ENCODE results near the gene PPP6R2.
A peak's percentile ranks its signal among the peaks of the same experiment; 100 is the strongest.

The PPP6R2 gene

GRCh38 chr22:50342651-50343540 is at the start of gene PPP6R2:
TSS of gene PPP6R2 (plus strand) at chr22:50343327. CDS start at chr22:50393909, 50,582 bp downstream.
- peak; percentile 76 for DNase-seq

- no peak for DNase-seq
Measured at GRCh38 chr22:50293441-50294318, 49.4 kb upstream of the PPP6R2 start.

- DNase-seq: no peak
Measured at GRCh38 chr22:50294319-50294656, 48.8 kb upstream of the PPP6R2 start.

GRCh38 chr22:50296658-50297490 is 46.3 kb upstream of the PPP6R2 start:
- no peak for DNase-seq

GRCh38 chr22:50297510-50298265 is 45.4 kb upstream of the PPP6R2 start:
- DNase-seq: no peak

GRCh38 chr22:50298266-50298637 is 44.9 kb upstream of the PPP6R2 start:
- no peak for DNase-seq

- no peak for DNase-seq
Measured at GRCh38 chr22:50298937-50299784, 44.0 kb upstream of the PPP6R2 start.

- DNase-seq: no peak
Measured at GRCh38 chr22:50299785-50300619, 43.1 kb upstream of the PPP6R2 start.

- DNase-seq: no peak
Measured at GRCh38 chr22:50300620-50301257, 42.4 kb upstream of the PPP6R2 start.

GRCh38 chr22:50301581-50301991 is 41.5 kb upstream of the PPP6R2 start:
- DNase-seq: no peak

GRCh38 chr22:50302041-50302541 is 41.0 kb upstream of the PPP6R2 start:
- DNase-seq: no peak

- no peak for DNase-seq
Measured at GRCh38 chr22:50302564-50302963, 40.6 kb upstream of the PPP6R2 start.

- DNase-seq: no peak
Measured at GRCh38 chr22:50303515-50303847, 39.6 kb upstream of the PPP6R2 start.

- no peak for DNase-seq
Measured at GRCh38 chr22:50303848-50304527, 39.1 kb upstream of the PPP6R2 start.

GRCh38 chr22:50304528-50305392 is 38.4 kb upstream of the PPP6R2 start:
- peak; percentile 68 for DNase-seq

GRCh38 chr22:50305393-50305922 is 37.7 kb upstream of the PPP6R2 start:
- DNase-seq: no peak

GRCh38 chr22:50305923-50306566 is 37.1 kb upstream of the PPP6R2 start:
- peak; percentile 55 for DNase-seq
